Glomerular visceral epithelial cell (primary cell): ENCODE results near the gene PPP1R3G.

Experiments
- DNase-seq: peaks from one replicate; pipeline ENCODE4 v3.0.0-alpha.2; 2016; ENCODE audit errors: extremely low spot score

PPP1R3G gene

GRCh38 chr6:5094327-5094726 lies 9.2 kb downstream of the PPP1R3G start:
- DNase-seq = peak; percentile 44

GRCh38 chr6:5095236-5095635 lies 10.1 kb downstream of the PPP1R3G start:
- peak; percentile 60 for DNase-seq

GRCh38 chr6:5096482-5096881 lies 11.3 kb downstream of the PPP1R3G start:
- DNase-seq = no peak

- DNase-seq = no peak
Measured at GRCh38 chr6:5098501-5099270, 13.5 kb downstream of the PPP1R3G start.

- DNase-seq = no peak
Measured at GRCh38 chr6:5099537-5099936, 14.4 kb downstream of the PPP1R3G start.

GRCh38 chr6:5100806-5101205 lies 15.7 kb downstream of the PPP1R3G start:
- DNase-seq = no peak

GRCh38 chr6:5102267-5102970 lies 17.3 kb downstream of the PPP1R3G start:
- DNase-seq = no peak

GRCh38 chr6:5103250-5103649 lies 18.1 kb downstream of the PPP1R3G start:
- no peak for DNase-seq

GRCh38 chr6:5104667-5105066 lies 19.5 kb downstream of the PPP1R3G start:
- no peak for DNase-seq

- no peak for DNase-seq
Measured at GRCh38 chr6:5105146-5105545, 20.0 kb downstream of the PPP1R3G start.

GRCh38 chr6:5107341-5107740 lies 22.2 kb downstream of the PPP1R3G start:
- DNase-seq = peak; percentile 21

- no peak for DNase-seq
Measured at GRCh38 chr6:5108068-5108467, 22.9 kb downstream of the PPP1R3G start.

GRCh38 chr6:5108536-5109150 lies 23.5 kb downstream of the PPP1R3G start:
- no peak for DNase-seq

- no peak for DNase-seq
Measured at GRCh38 chr6:5109436-5109835, 24.3 kb downstream of the PPP1R3G start.

- no peak for DNase-seq
Measured at GRCh38 chr6:5110246-5110645, 25.1 kb downstream of the PPP1R3G start.

GRCh38 chr6:5111626-5112025 lies 26.5 kb downstream of the PPP1R3G start:
- DNase-seq = no peak

- DNase-seq = peak; percentile 74
Measured at GRCh38 chr6:5112066-5112799, 27.1 kb downstream of the PPP1R3G start.

GRCh38 chr6:5113096-5113495 lies 28.0 kb downstream of the PPP1R3G start:
- DNase-seq = no peak

- DNase-seq = no peak
Measured at GRCh38 chr6:5115168-5115567, 30.0 kb downstream of the PPP1R3G start.

- DNase-seq = no peak
Measured at GRCh38 chr6:5116243-5116991, 31.3 kb downstream of the PPP1R3G start.
